ENCODE results near the gene EZH1.

EZH1 gene

GRCh38 chr17:42681976-42682721, 62.7 kb downstream of the EZH1 start, which contains the start of gene CNTNAP1:
Gene CNTNAP1 (plus strand): TSS chr17:42682531. CDS start chr17:42682830, 299 bp downstream.
- DNase-seq (ENCODE audit: low read depth) = peak; percentile 32

- no peak for DNase-seq (ENCODE audit: low read depth)
These were observed 64.5 kb downstream of the EZH1 start for GRCh38 chr17:42680331-42680808.

- no peak for DNase-seq (ENCODE audit: low read depth)
These were observed 65.1 kb downstream of the EZH1 start for GRCh38 chr17:42679492-42680330.

GRCh38 chr17:42678951-42679491, 65.8 kb downstream of the EZH1 start:
- no peak for DNase-seq (ENCODE audit: low read depth)

- peak; percentile 69 for DNase-seq (ENCODE audit: low read depth)
These were observed 66.7 kb downstream of the EZH1 start for GRCh38 chr17:42677921-42678781.

- peak; percentile 93 for DNase-seq (ENCODE audit: low read depth)
These were observed 67.6 kb downstream of the EZH1 start for GRCh38 chr17:42677012-42677857.

- no peak for DNase-seq (ENCODE audit: low read depth)
These were observed 68.3 kb downstream of the EZH1 start, which contains the start of gene PLEKHH3 for GRCh38 chr17:42676424-42677011. Gene PLEKHH3 (minus strand): TSS chr17:42676994. CDS start chr17:42676563, 431 bp downstream.

- DNase-seq (ENCODE audit: low read depth) = no peak
These were observed 68.8 kb downstream of the EZH1 start for GRCh38 chr17:42675965-42676423.

GRCh38 chr17:42675348-42675964, 69.4 kb downstream of the EZH1 start:
- no peak for DNase-seq (ENCODE audit: low read depth)

GRCh38 chr17:42674755-42675347, 70.0 kb downstream of the EZH1 start:
- no peak for DNase-seq (ENCODE audit: low read depth)

- no peak for DNase-seq (ENCODE audit: low read depth)
These were observed 70.7 kb downstream of the EZH1 start for GRCh38 chr17:42673885-42674754.

- DNase-seq (ENCODE audit: low read depth) = no peak
These were observed 71.5 kb downstream of the EZH1 start for GRCh38 chr17:42673266-42673884.

- no peak for DNase-seq (ENCODE audit: low read depth)
These were observed 72.8 kb downstream of the EZH1 start for GRCh38 chr17:42672038-42672437.

GRCh38 chr17:42670789-42671657, 73.8 kb downstream of the EZH1 start:
- DNase-seq (ENCODE audit: low read depth) = no peak

- no peak for DNase-seq (ENCODE audit: low read depth)
These were observed 74.7 kb downstream of the EZH1 start for GRCh38 chr17:42669977-42670788.

GRCh38 chr17:42669705-42669976, 75.2 kb downstream of the EZH1 start:
- no peak for DNase-seq (ENCODE audit: low read depth)
